ENCODE results near the gene C19orf25. TPM values are rescaled to one million over a fixed set of nuclear protein-coding genes. Genes with fewer than 3 reads are reported as not detected.

Gene C19orf25
- polyA plus RNA-seq, 1 of the 3 experiments (the other 2 are of a cell fraction) = 25.3 TPM

DNA sequence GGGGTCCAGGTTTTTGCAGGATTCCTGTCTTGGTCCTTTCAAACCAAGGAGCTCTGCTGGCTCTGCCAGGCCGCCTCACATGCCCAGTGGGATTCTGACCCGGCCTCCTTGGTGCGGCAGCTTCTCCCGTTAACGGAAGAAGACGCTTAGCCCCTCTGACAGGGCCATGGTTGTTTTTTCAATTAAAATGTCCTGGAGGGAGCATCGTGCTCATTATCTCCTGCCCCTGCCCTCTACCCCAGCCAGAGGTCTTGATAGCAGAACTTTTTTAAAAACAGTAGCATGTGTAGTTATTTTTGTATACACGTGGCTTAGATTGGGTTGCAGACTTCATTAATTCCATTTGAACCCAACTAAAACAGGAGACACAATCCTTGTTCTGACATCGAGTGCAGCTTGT lies 52.3 kb downstream of the C19orf25 start:
- POLR2A ChIA-PET = no interaction called here
- no peak for DNase-seq
- H3K4me1 ChIP-seq (ENCODE audit: control insufficient read depth in 1 of 2, insufficient read depth in 2 of 2, low read depth in 1 of 2, low read length in 1 of 2) = no peaks in the 10 kb centered on the region; a peak in 1 of 4 replicates
- H3K9me3 ChIP-seq = no peaks in the 10 kb centered on the region
- peaks cover 26% of the 10 kb centered on the region; the same call in 1 of the 2 replicates for H4K20me1 ChIP-seq (ENCODE audit: insufficient read depth)
- H3K9ac ChIP-seq = no peak overlapping the region
- no peak overlapping the region for H2AFZ ChIP-seq (ENCODE audit: low read depth)
- H3K36me3 ChIP-seq (replicated peaks in 1 of 2; ENCODE audit: control insufficient read depth in 1 of 2, insufficient read depth in 2 of 2, low read length in 1 of 2) = peaks cover 7 to 82% of the 10 kb centered on the region in 2 experiments
- H3F3A ChIP-seq (replicated peaks; ENCODE audit: insufficient read depth) = no peaks in the 10 kb centered on the region
- peaks cover 24% of the 10 kb centered on the region for H3K79me2 ChIP-seq (ENCODE audit: insufficient read depth)
- H3K27me3 ChIP-seq (ENCODE audit: insufficient read depth) = no peaks in the 10 kb centered on the region
- TF ChIP-seq RCOR1 (IDR thresholded peaks at IDR 0.05; ENCODE audit: low read length) = no peak
- 81% methylated on average over 6 of the region's 9 CpGs for WGBS (ENCODE audit: low lambda C conversion rate)
- no peak overlapping the region for H3K4me3 ChIP-seq (ENCODE audit: low read depth in 2 of 2, low read length in 1 of 2)
- CTCF ChIA-PET = interaction anchor here (0.9 to 1.2 kb wide), 4 partner anchors 9 to 18 kb away, joined by 3 to 4 read pairs (median 3); no protein-coding TSS in a partner anchor
- no peak overlapping the region for H3K27ac ChIP-seq (ENCODE audit: low read depth in 2 of 2, low read length in 1 of 2)
- H3K9me2 ChIP-seq = no peaks in the 10 kb centered on the region
- no peak overlapping the region for H3K4me2 ChIP-seq

DNA sequence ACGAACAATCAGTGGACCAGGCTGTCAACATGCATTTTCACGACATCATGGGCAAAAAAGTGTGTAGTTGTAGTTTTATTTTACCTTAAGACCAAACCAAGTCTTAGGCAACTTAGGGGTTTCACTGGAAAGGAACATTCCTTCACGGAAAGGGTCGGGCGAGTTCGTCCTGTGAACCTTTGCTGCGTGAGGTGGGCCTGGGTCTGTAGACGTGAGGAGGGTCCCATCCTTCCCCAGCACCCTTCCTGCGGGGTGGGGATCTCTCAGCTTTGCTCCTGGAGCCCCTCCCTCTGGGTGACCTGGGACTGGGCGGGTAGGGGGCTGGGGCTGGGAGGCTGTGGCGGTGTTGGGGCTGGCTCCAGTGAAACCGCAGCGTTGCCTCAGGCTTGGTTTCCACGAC lies 53.1 kb downstream of the C19orf25 start:
- H3K27ac ChIP-seq (ENCODE audit: low read depth in 2 of 2, low read length in 1 of 2) = no peak overlapping the region
- WGBS (ENCODE audit: low lambda C conversion rate) = 94% methylated on average over 13 of the region's 14 CpGs
- H3K9me2 ChIP-seq = no peaks in the 10 kb centered on the region
- POLR2A ChIA-PET = no interaction called here
- H3K4me1 ChIP-seq (ENCODE audit: control insufficient read depth in 1 of 2, insufficient read depth in 2 of 2, low read depth in 1 of 2, low read length in 1 of 2) = no peaks in the 10 kb centered on the region; a peak in 1 of 4 replicates
- no peaks in the 10 kb centered on the region for H3K9me3 ChIP-seq
- H2AFZ ChIP-seq (ENCODE audit: low read depth) = no peak overlapping the region
- no peak overlapping the region for H3K4me3 ChIP-seq (ENCODE audit: low read depth in 2 of 2, low read length in 1 of 2)
- CTCF ChIA-PET = interaction anchor here (1.2 kb wide), 1 partner anchor 8 kb away, joined by 3 read pairs; no protein-coding TSS in a partner anchor
- H3K9ac ChIP-seq = no peak overlapping the region
- no peaks in the 10 kb centered on the region for H3F3A ChIP-seq (replicated peaks; ENCODE audit: insufficient read depth)
- no peak overlapping the region for H3K4me2 ChIP-seq
- TF ChIP-seq EZH2phosphoT487 (IDR thresholded peaks at IDR 0.05; ENCODE audit: borderline replicate concordance, low read depth) = no peak
- TF ChIP-seq RFX5 (IDR thresholded peaks at IDR 0.05; ENCODE audit: low read length) = no peak
- TF ChIP-seq CHD2 (IDR thresholded peaks at IDR 0.05; ENCODE audit: low read length, partially characterized antibody) = no peak
- no peak for TF ChIP-seq SMC3 (IDR thresholded peaks at IDR 0.05; ENCODE audit: low read depth, low read length)
- no peak for TF ChIP-seq FOXM1 (IDR thresholded peaks at IDR 0.05; ENCODE audit: low read depth)
- TF ChIP-seq RXRA (IDR thresholded peaks at IDR 0.05; ENCODE audit: borderline replicate concordance, low read depth) = no peak
- no peak for TF ChIP-seq FOSL2 (IDR thresholded peaks at IDR 0.05; ENCODE audit: borderline replicate concordance, low read depth)
- TF ChIP-seq, protein P1, sequence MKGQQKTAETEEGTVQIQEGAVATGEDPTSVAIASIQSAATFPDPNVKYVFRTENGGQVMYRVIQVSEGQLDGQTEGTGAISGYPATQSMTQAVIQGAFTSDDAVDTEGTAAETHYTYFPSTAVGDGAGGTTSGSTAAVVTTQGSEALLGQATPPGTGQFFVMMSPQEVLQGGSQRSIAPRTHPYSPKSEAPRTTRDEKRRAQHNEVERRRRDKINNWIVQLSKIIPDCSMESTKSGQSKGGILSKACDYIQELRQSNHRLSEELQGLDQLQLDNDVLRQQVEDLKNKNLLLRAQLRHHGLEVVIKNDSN (IDR thresholded peaks at IDR 0.05; ENCODE audit: borderline replicate concordance, low read depth) = no peak
- peaks cover 7 to 88% of the 10 kb centered on the region in 2 experiments for H3K36me3 ChIP-seq (replicated peaks in 1 of 2; ENCODE audit: control insufficient read depth in 1 of 2, insufficient read depth in 2 of 2, low read length in 1 of 2)
- H3K79me2 ChIP-seq (ENCODE audit: insufficient read depth) = peaks cover 30% of the 10 kb centered on the region
- H3K27me3 ChIP-seq (ENCODE audit: insufficient read depth) = no peaks in the 10 kb centered on the region
- no peak for DNase-seq
- peaks cover 29% of the 10 kb centered on the region; the same call in 1 of the 2 replicates for H4K20me1 ChIP-seq (ENCODE audit: insufficient read depth)

DNA sequence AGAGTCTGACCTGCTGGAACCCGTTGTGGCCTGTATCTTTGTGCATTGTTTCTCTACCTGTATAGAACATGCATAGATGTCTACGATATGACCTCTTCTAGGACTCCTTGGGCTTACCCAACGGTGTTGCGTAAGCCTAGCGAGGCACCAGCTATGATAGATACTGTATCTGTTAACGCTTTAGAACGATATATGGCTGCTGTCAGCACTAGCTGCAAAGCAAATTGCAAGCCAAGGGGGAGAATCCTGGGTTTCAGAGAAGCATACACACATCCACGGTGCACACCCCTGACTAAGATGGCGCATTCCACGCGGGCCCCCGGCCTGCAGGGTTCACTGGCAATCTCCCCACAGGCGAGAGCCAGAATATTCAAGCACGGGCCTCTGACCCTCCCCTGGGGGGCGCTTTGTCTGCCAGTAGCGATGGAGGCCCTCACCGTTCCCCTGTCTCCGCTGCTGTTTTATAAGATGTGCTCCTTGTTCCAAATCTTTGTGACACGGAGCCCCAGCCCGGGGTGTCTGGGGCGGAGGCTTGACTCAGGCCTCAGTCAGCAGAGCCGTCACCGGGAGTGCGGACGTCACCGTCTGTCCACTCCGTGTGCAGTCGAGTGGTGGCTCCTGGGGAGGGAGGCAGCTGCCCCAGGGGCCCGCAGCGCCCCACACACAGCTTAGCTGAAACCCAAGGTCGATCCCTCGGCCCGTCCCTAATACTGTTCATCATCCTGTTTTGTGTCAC lies 53.7 kb downstream of the C19orf25 start:
- Histone ChIP-seq H3F3A (replicated peaks; ENCODE audit: insufficient read depth) (no peaks in the 10 kb centered on the region), H3K4me1 (ENCODE audit: control insufficient read depth in 1 of 2, insufficient read depth in 2 of 2, low read depth in 1 of 2, low read length in 1 of 2) (no peaks in the 10 kb centered on the region; a peak in 1 of 4 replicates), H2AFZ (ENCODE audit: low read depth) (no peak overlapping the region), H3K9ac (no peak overlapping the region), H3K9me3 (no peaks in the 10 kb centered on the region), H3K79me2 (ENCODE audit: insufficient read depth) (peaks cover 35% of the 10 kb centered on the region), H4K20me1 (ENCODE audit: insufficient read depth) (peaks cover 33% of the 10 kb centered on the region; the same call in 1 of the 2 replicates), H3K27ac (ENCODE audit: low read depth in 2 of 2, low read length in 1 of 2) (no peak overlapping the region), H3K4me3 (ENCODE audit: low read depth in 2 of 2, low read length in 1 of 2) (no peak overlapping the region), H3K9me2 (no peaks in the 10 kb centered on the region), H3K27me3 (ENCODE audit: insufficient read depth) (no peaks in the 10 kb centered on the region), H3K36me3 (replicated peaks in 1 of 2; ENCODE audit: control insufficient read depth in 1 of 2, insufficient read depth in 2 of 2, low read length in 1 of 2) (peaks cover 7 to 92% of the 10 kb centered on the region in 2 experiments), H3K4me2 (no peak overlapping the region)
- ChIA-PET POLR2A (no interaction called here), CTCF (interaction anchor here (0.9 to 1.2 kb wide), 2 partner anchors 7 to 14 kb away, joined by 3 read pairs; no protein-coding TSS in a partner anchor)
- 95% methylated on average over 20 of the region's 33 CpGs for WGBS (ENCODE audit: low lambda C conversion rate)
- no peak for DNase-seq
- no peak for TF ChIP-seq EZH2phosphoT487 (IDR thresholded peaks at IDR 0.05; ENCODE audit: borderline replicate concordance, low read depth)
- TF ChIP-seq TEAD4 (IDR thresholded peaks at IDR 0.05; ENCODE audit: borderline replicate concordance, insufficient read depth) = no peak
- TF ChIP-seq YY1 (IDR thresholded peaks at IDR 0.05; ENCODE audit: low read depth) = no peak
- TF ChIP-seq GABPA (IDR thresholded peaks at IDR 0.05; ENCODE audit: low read depth) = no peak
- no peak for TF ChIP-seq RXRA (IDR thresholded peaks at IDR 0.05; ENCODE audit: borderline replicate concordance, low read depth)
- TF ChIP-seq RFX5 (IDR thresholded peaks at IDR 0.05; ENCODE audit: low read length) = no peak
- no peak for TF ChIP-seq MEF2A (IDR thresholded peaks at IDR 0.05; ENCODE audit: borderline replicate concordance, low read depth)
- TF ChIP-seq, protein P2, sequence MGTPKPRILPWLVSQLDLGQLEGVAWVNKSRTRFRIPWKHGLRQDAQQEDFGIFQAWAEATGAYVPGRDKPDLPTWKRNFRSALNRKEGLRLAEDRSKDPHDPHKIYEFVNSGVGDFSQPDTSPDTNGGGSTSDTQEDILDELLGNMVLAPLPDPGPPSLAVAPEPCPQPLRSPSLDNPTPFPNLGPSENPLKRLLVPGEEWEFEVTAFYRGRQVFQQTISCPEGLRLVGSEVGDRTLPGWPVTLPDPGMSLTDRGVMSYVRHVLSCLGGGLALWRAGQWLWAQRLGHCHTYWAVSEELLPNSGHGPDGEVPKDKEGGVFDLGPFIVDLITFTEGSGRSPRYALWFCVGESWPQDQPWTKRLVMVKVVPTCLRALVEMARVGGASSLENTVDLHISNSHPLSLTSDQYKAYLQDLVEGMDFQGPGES (IDR thresholded peaks at IDR 0.05; ENCODE audit: low read depth, low read length) = no peak
- no peak for TF ChIP-seq SIN3A (IDR thresholded peaks at IDR 0.05; ENCODE audit: borderline replicate concordance, low read depth, low read length)
- no peak for TF ChIP-seq JUND (IDR thresholded peaks at IDR 0.05)
- TF ChIP-seq GATA2 (CRISPR knock-in tag; IDR thresholded peaks at IDR 0.05) = no peak
- no peak for TF ChIP-seq EP300 (IDR thresholded peaks at IDR 0.05; ENCODE audit: borderline replicate concordance in 1 of 2, low read depth in 1 of 2, low read length in 1 of 2)
- no peak for TF ChIP-seq POLR2AphosphoS5 (IDR thresholded peaks at IDR 0.05; ENCODE audit: low read depth, low read length)
- TF ChIP-seq, protein P3, sequence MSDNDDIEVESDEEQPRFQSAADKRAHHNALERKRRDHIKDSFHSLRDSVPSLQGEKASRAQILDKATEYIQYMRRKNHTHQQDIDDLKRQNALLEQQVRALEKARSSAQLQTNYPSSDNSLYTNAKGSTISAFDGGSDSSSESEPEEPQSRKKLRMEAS (IDR thresholded peaks at IDR 0.05; ENCODE audit: low read depth) = no peak

All from SK-N-SH (cell line).